ENCODE measurements around the gene RTP3. TPM values are rescaled to one million over a fixed set of nuclear protein-coding genes. Genes with fewer than 3 reads are reported as not detected.
"Not testable (repeated sequence)": the region's sequence is repeated elsewhere in the genome, so short reads cannot be mapped to it uniquely, and the experiment has no call there.

RTP3 gene
- total RNA-seq, 1 experiment from 2014 or later, result not detected

DNA sequence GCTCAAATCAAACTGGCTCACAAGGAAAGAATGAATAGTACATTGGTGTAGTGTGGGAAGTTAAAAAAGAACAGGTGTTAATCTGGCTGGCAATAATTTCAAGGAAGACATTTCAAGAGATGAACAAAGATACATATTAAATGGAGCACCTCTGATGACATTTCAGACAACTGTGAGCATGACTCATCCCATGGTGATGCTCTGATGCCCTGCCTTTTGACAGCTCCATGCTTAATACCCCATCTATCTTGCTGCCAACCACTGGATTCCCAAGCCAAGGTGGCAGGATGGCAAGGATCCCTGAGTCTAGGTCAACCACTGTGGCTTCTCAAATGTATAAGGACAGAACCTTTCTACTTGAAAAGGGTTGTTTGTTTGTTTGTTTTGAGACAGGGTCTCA lies 39.0 kb downstream of the RTP3 start:
- Mint-ChIP-seq H3K36me3 (ENCODE audit: insufficient read depth, unreplicated experiment) (no peaks in the 10 kb centered on the region), H3K27me3 (ENCODE audit: insufficient read depth, unreplicated experiment) (peaks cover 3% of the 10 kb centered on the region), H3K27ac (ENCODE audit: unreplicated experiment) (no peak overlapping the region), H3K4me1 (ENCODE audit: low read depth, unreplicated experiment) (no peaks in the 10 kb centered on the region), H3K4me3 (ENCODE audit: unreplicated experiment) (no peak overlapping the region), H3K9me3 (ENCODE audit: unreplicated experiment) (peaks cover 10% of the 10 kb centered on the region)
- CTCF ChIA-PET, result no interaction called here
- POLR2A ChIA-PET, result no interaction called here
- no peak for DNase-seq
- no TSS peak for BruUV-seq (replicated peaks)
- Histone ChIP-seq H3K9me3 (no peaks in the 10 kb centered on the region), H3K27me3 (replicated peaks; ENCODE audit: control insufficient read depth, insufficient read depth, low read length) (no peaks in the 10 kb centered on the region), H3K36me3 (ENCODE audit: control insufficient read depth, insufficient read depth, low read length) (no peaks in the 10 kb centered on the region), H3K4me1 (no peaks in the 10 kb centered on the region), H3K4me3 (ENCODE audit: low read depth, low read length) (no peak overlapping the region)
- intact Hi-C loops (cut with micrococcal nuclease; ENCODE audit: unreplicated experiment), result no loop called here
- no peak for TF ChIP-seq CTCF (IDR thresholded peaks at IDR 0.05; ENCODE audit: insufficient read depth in 1 of 2, low read depth in 1 of 2, low read length in 1 of 2, severe bottlenecking in 1 of 2, unreplicated experiment in 1 of 2)

DNA sequence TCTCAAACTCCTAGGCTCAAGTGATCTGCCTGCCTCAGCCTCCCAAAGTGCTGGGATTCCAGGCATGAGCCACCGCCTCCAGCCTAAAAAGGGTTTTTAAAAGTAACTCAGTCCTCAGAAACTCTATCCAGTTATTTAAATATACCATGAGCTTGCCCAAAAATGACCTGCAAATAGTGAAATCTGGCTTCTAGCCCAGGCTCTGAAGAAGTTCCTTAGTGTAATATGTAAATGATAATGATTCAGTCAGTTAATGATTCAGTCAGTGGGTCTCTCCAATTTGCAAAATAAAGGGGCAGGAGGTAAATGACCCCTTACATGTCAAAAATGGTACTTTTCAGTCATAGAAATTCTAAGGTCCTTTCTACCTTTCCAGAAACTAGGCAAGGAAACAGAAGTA lies 39.5 kb downstream of the RTP3 start:
- peaks cover 5% of the 10 kb centered on the region for H3K4me1 Mint-ChIP-seq (ENCODE audit: low read depth, unreplicated experiment)
- no peaks in the 10 kb centered on the region for H3K4me1 ChIP-seq
- no peak for TF ChIP-seq CTCF (IDR thresholded peaks at IDR 0.05; ENCODE audit: insufficient read depth in 1 of 2, low read depth in 1 of 2, low read length in 1 of 2, severe bottlenecking in 1 of 2, unreplicated experiment in 1 of 2)
- H3K27me3 Mint-ChIP-seq (ENCODE audit: insufficient read depth, unreplicated experiment), result peaks cover 3% of the 10 kb centered on the region
- H3K27ac Mint-ChIP-seq (ENCODE audit: unreplicated experiment), result no peak overlapping the region
- DNase-seq, result no peak
- intact Hi-C loops (cut with micrococcal nuclease; ENCODE audit: unreplicated experiment), result no loop called here
- BruUV-seq (replicated peaks), result no TSS peak
- no peak overlapping the region for H3K4me3 Mint-ChIP-seq (ENCODE audit: unreplicated experiment)
- no peaks in the 10 kb centered on the region for H3K36me3 Mint-ChIP-seq (ENCODE audit: insufficient read depth, unreplicated experiment)
- POLR2A ChIA-PET, result no interaction called here
- no peak overlapping the region for H3K4me3 ChIP-seq (ENCODE audit: low read depth, low read length)
- no peaks in the 10 kb centered on the region for H3K27me3 ChIP-seq (replicated peaks; ENCODE audit: control insufficient read depth, insufficient read depth, low read length)
- no peaks in the 10 kb centered on the region for H3K36me3 ChIP-seq (ENCODE audit: control insufficient read depth, insufficient read depth, low read length)
- peaks cover 10% of the 10 kb centered on the region for H3K9me3 Mint-ChIP-seq (ENCODE audit: unreplicated experiment)
- H3K9me3 ChIP-seq, result no peaks in the 10 kb centered on the region
- CTCF ChIA-PET, result no interaction called here

- Histone ChIP-seq H3K36me3 (ENCODE audit: control insufficient read depth, insufficient read depth, low read length) (no peaks in the 10 kb centered on the region), H3K9me3 (no peaks in the 10 kb centered on the region), H3K27me3 (replicated peaks; ENCODE audit: control insufficient read depth, insufficient read depth, low read length) (no peaks in the 10 kb centered on the region), H3K4me1 (no peaks in the 10 kb centered on the region), H3K4me3 (ENCODE audit: low read depth, low read length) (no peak overlapping the region)
- Mint-ChIP-seq H3K36me3 (ENCODE audit: insufficient read depth, unreplicated experiment) (no peaks in the 10 kb centered on the region), H3K4me1 (ENCODE audit: low read depth, unreplicated experiment) (peaks cover 10% of the 10 kb centered on the region), H3K27ac (ENCODE audit: unreplicated experiment) (no peak overlapping the region), H3K27me3 (ENCODE audit: insufficient read depth, unreplicated experiment) (peaks cover 3% of the 10 kb centered on the region), H3K9me3 (ENCODE audit: unreplicated experiment) (peaks cover 10% of the 10 kb centered on the region), H3K4me3 (ENCODE audit: unreplicated experiment) (no peak overlapping the region)
- CTCF ChIA-PET, result no interaction called here
- POLR2A ChIA-PET, result no interaction called here
- TF ChIP-seq CTCF (IDR thresholded peaks at IDR 0.05; ENCODE audit: insufficient read depth in 1 of 2, low read depth in 1 of 2, low read length in 1 of 2, severe bottlenecking in 1 of 2, unreplicated experiment in 1 of 2), result no peak
- no TSS peak for BruUV-seq (replicated peaks)
- DNase-seq, result no peak
- intact Hi-C loops (cut with micrococcal nuclease; ENCODE audit: unreplicated experiment), result no loop called here
Measured at GRCh38 chr3:46537779-46538178, 40.0 kb downstream of the RTP3 start.

- DNase-seq; H3K27me3 ChIP-seq (replicated peaks; ENCODE audit: control insufficient read depth, insufficient read depth, low read length); POLR2A ChIA-PET; H3K36me3 ChIP-seq (ENCODE audit: control insufficient read depth, insufficient read depth, low read length); H3K27me3 Mint-ChIP-seq (ENCODE audit: insufficient read depth, unreplicated experiment); H3K36me3 Mint-ChIP-seq (ENCODE audit: insufficient read depth, unreplicated experiment); H3K9me3 Mint-ChIP-seq (ENCODE audit: unreplicated experiment); H3K4me3 Mint-ChIP-seq (ENCODE audit: unreplicated experiment); H3K27ac Mint-ChIP-seq (ENCODE audit: unreplicated experiment); H3K4me3 ChIP-seq (ENCODE audit: low read depth, low read length); H3K4me1 ChIP-seq; CTCF ChIA-PET; intact Hi-C loops (cut with micrococcal nuclease; ENCODE audit: unreplicated experiment); BruUV-seq (replicated peaks); H3K9me3 ChIP-seq: not testable (repeated sequence)
- peaks cover 14% of the 10 kb centered on the region for H3K4me1 Mint-ChIP-seq (ENCODE audit: low read depth, unreplicated experiment)
Measured at GRCh38 chr3:46538425-46538802, 40.6 kb downstream of the RTP3 start.

Data from Caco-2 (cell line).